ENCODE results near the gene COPG1. TPM values are rescaled to one million over a fixed set of nuclear protein-coding genes. Genes with fewer than 3 reads are reported as not detected.

The COPG1 gene
- polyA plus RNA-seq, 3 donors: 59.9 to 94.5 (median 60.2) TPM

- H4K20me1 ChIP-seq (ENCODE audit: insufficient read depth, low read length): no peaks in the 10 kb centered on the region
- H3K27me3 ChIP-seq (ENCODE audit: control insufficient read depth in 2 of 2, insufficient read depth in 2 of 2, low read length in 2 of 2): no peaks in the 10 kb centered on the region
- no peak overlapping the region for H3K4me3 ChIP-seq (replicated peaks in 1 of 3; ENCODE audit: low read depth in 2 of 3, low read length in 3 of 3)
- no peaks in the 10 kb centered on the region for H3K79me2 ChIP-seq (ENCODE audit: insufficient read depth, low read length)
- H3K9me3 ChIP-seq (replicated peaks in 1 of 2; ENCODE audit: control insufficient read depth in 1 of 2, insufficient read depth in 1 of 2, low read length in 2 of 2): no peaks in the 10 kb centered on the region
- no peak overlapping the region for H3K4me2 ChIP-seq (replicated peaks; ENCODE audit: extremely low read depth, low read length, poor library complexity, severe bottlenecking)
- H3K9ac ChIP-seq (ENCODE audit: insufficient read depth, low read length, poor library complexity, severe bottlenecking): no peak overlapping the region
- H2AFZ ChIP-seq (ENCODE audit: insufficient read depth, low read depth, low read length, poor library complexity, severe bottlenecking): no peak overlapping the region
- peaks cover 1 to 6% of the 10 kb centered on the region in 2 donors for H3K4me1 ChIP-seq (ENCODE audit: control insufficient read depth in 1 of 2, insufficient read depth in 2 of 2, low read length in 2 of 2)
- Mint-ChIP-seq H3K4me1 (peaks cover 14% of the 10 kb centered on the region), H3K27ac (no peak overlapping the region), H3K36me3 (peaks cover 3 to 8% of the 10 kb centered on the region in 2 donors), H3K9me3 (peaks cover 0 to 3% (median 0%) of the 10 kb centered on the region in 7 donors), H3K4me3 (no peak overlapping the region), H3K27me3 (ENCODE audit: low read depth in 3 of 3) (peaks cover 0 to 2% (median 0%) of the 10 kb centered on the region in 3 donors)
- DNase-seq: no peak
- intact Hi-C loops (cut with micrococcal nuclease): no loop called here
- H3K27ac ChIP-seq (ENCODE audit: low read depth in 1 of 2, low read length in 2 of 2): no peak overlapping the region
- no peak for TF ChIP-seq CTCF (IDR thresholded peaks at IDR 0.05)
- no CpG with 5 or more reads among the region's 2 CpGs for WGBS (ENCODE audit: insufficient coverage)
- H3K36me3 ChIP-seq (replicated peaks in 1 of 2; ENCODE audit: control insufficient read depth in 1 of 2, insufficient read depth in 2 of 2, low read length in 2 of 2): no peaks in the 10 kb centered on the region
Measured at GRCh38 chr3:129204473-129204872, 44.9 kb upstream of the COPG1 start.

- WGBS (ENCODE audit: insufficient coverage): 97% methylated on average over 5 of the region's 8 CpGs
- H2AFZ ChIP-seq (ENCODE audit: insufficient read depth, low read depth, low read length, poor library complexity, severe bottlenecking): no peak overlapping the region
- DNase-seq: no peak
- Mint-ChIP-seq H3K27ac (no peak overlapping the region), H3K36me3 (peaks cover 3 to 8% of the 10 kb centered on the region in 2 donors), H3K4me1 (peaks cover 9% of the 10 kb centered on the region), H3K4me3 (no peak overlapping the region), H3K9me3 (peaks cover 0 to 3% (median 0%) of the 10 kb centered on the region in 7 donors), H3K27me3 (ENCODE audit: low read depth in 3 of 3) (peaks cover 0 to 2% (median 0%) of the 10 kb centered on the region in 3 donors)
- H3K27ac ChIP-seq (ENCODE audit: low read depth in 1 of 2, low read length in 2 of 2): no peak overlapping the region
- no peaks in the 10 kb centered on the region for H3K79me2 ChIP-seq (ENCODE audit: insufficient read depth, low read length)
- H3K4me2 ChIP-seq (replicated peaks; ENCODE audit: extremely low read depth, low read length, poor library complexity, severe bottlenecking): no peak overlapping the region
- H3K9ac ChIP-seq (ENCODE audit: insufficient read depth, low read length, poor library complexity, severe bottlenecking): no peak overlapping the region
- H3K4me3 ChIP-seq (replicated peaks in 1 of 3; ENCODE audit: low read depth in 2 of 3, low read length in 3 of 3): no peak overlapping the region
- no peaks in the 10 kb centered on the region for H3K9me3 ChIP-seq (replicated peaks in 1 of 2; ENCODE audit: control insufficient read depth in 1 of 2, insufficient read depth in 1 of 2, low read length in 2 of 2)
- H4K20me1 ChIP-seq (ENCODE audit: insufficient read depth, low read length): no peaks in the 10 kb centered on the region
- TF ChIP-seq CTCF (IDR thresholded peaks at IDR 0.05): no peak
- intact Hi-C loops (cut with micrococcal nuclease): no loop called here
- H3K27me3 ChIP-seq (ENCODE audit: control insufficient read depth in 2 of 2, insufficient read depth in 2 of 2, low read length in 2 of 2): no peaks in the 10 kb centered on the region
- no peaks in the 10 kb centered on the region for H3K4me1 ChIP-seq (ENCODE audit: control insufficient read depth in 1 of 2, insufficient read depth in 2 of 2, low read length in 2 of 2)
- no peaks in the 10 kb centered on the region for H3K36me3 ChIP-seq (replicated peaks in 1 of 2; ENCODE audit: control insufficient read depth in 1 of 2, insufficient read depth in 2 of 2, low read length in 2 of 2)
Measured at GRCh38 chr3:129205109-129205832, 44.1 kb upstream of the COPG1 start.
